ENCODE results near the gene IAPP. TPM values are rescaled to one million over a fixed set of nuclear protein-coding genes. Genes with fewer than 3 reads are reported as not detected.

The IAPP gene
- total and polyA plus RNA-seq, 9 of the 15 experiments (the other 6 are each of a cell fraction or from before 2014, with no cell fraction given), result not detected

DNA sequence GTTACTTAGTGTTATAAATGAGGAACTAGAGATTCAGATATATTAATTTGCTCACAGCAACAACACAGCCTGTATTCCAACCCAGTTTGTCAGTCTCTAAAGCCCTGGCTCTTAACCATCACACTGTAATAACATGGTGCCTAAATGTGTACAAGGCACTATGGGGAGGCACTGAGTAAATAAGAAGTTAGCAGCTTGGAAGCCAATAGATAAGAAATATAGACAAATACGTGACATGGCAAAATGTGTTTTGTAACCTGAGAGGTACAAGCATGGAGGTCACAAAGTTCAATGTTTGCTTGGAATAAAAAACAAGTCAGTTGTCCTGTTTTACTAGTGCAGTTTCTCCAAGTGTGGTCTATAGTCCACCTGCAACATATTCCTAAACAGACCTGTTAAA, 21.7 kb upstream of the IAPP start (continued):
- TF ChIP-seq, protein P1, sequence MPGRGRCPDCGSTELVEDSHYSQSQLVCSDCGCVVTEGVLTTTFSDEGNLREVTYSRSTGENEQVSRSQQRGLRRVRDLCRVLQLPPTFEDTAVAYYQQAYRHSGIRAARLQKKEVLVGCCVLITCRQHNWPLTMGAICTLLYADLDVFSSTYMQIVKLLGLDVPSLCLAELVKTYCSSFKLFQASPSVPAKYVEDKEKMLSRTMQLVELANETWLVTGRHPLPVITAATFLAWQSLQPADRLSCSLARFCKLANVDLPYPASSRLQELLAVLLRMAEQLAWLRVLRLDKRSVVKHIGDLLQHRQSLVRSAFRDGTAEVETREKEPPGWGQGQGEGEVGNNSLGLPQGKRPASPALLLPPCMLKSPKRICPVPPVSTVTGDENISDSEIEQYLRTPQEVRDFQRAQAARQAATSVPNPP (IDR thresholded peaks at IDR 0.05; ENCODE audit: borderline replicate concordance, insufficient read depth, insufficient read length), result no peak
- TF ChIP-seq, protein P2, sequence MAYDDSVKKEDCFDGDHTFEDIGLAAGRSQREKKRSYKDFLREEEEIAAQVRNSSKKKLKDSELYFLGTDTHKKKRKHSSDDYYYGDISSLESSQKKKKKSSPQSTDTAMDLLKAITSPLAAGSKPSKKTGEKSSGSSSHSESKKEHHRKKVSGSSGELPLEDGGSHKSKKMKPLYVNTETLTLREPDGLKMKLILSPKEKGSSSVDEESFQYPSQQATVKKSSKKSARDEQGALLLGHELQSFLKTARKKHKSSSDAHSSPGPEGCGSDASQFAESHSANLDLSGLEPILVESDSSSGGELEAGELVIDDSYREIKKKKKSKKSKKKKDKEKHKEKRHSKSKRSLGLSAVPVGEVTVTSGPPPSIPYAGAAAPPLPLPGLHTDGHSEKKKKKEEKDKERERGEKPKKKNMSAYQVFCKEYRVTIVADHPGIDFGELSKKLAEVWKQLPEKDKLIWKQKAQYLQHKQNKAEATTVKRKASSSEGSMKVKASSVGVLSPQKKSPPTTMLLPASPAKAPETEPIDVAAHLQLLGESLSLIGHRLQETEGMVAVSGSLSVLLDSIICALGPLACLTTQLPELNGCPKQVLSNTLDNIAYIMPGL (CRISPR knock-in tag; IDR thresholded peaks at IDR 0.05), result no peak
- TF ChIP-seq ZBTB8A (IDR thresholded peaks at IDR 0.05; ENCODE audit: partially characterized antibody) (no peak), HNRNPK (IDR thresholded peaks at IDR 0.05; ENCODE audit: low read depth, low read length, poor library complexity, severe bottlenecking) (no peak), EWSR1 (IDR thresholded peaks at IDR 0.05; ENCODE audit: borderline replicate concordance, low read depth, partially characterized antibody) (no peak), BRCA1 (IDR thresholded peaks at IDR 0.05) (no peak), BRCA1 (CRISPR knock-in tag; IDR thresholded peaks at IDR 0.05) (no peak), MTA2 (IDR thresholded peaks at IDR 0.05; ENCODE audit: low read depth) (peak; percentile 53), RBM39 (optimal IDR thresholded peaks at IDR 0.05; ENCODE audit: low read depth, low read length) (no peak), GATAD2B (IDR thresholded peaks at IDR 0.05; ENCODE audit: borderline replicate concordance) (peak; percentile 39; the same call in 1 of the 2 replicates), FOXJ3 (CRISPR knock-in tag; IDR thresholded peaks at IDR 0.05) (no peak), GTF2A2 (tag; IDR thresholded peaks at IDR 0.05) (no peak), SMARCA4 (IDR thresholded peaks at IDR 0.05) (peak; percentile 83), PHB2 (IDR thresholded peaks at IDR 0.05; ENCODE audit: low read depth) (no peak), TAF9B (IDR thresholded peaks at IDR 0.05; ENCODE audit: partially characterized antibody) (no peak), FOXJ2 (tag; IDR thresholded peaks at IDR 0.05) (peak; percentile 64; the same call in 1 of the 2 replicates), ARID1B (IDR thresholded peaks at IDR 0.05) (peak; percentile 88), TBL1XR1 (IDR thresholded peaks at IDR 0.05; ENCODE audit: low read length in 2 of 2) (peak in 1 of 2 experiments; percentile 84; a peak in 2 of 4 replicates), TFAM (CRISPR knock-in tag; conservative IDR thresholded peaks at IDR 0.05) (no peak), EZH2 (IDR thresholded peaks at IDR 0.05; ENCODE audit: borderline replicate concordance, low read depth, low read length) (no peak), ZNF224 (CRISPR knock-in tag; IDR thresholded peaks at IDR 0.05) (no peak), ZNF143 (CRISPR knock-in tag; IDR thresholded peaks at IDR 0.05) (no peak), BCL6 (CRISPR knock-in tag; IDR thresholded peaks at IDR 0.05) (no peak), ZNF175 (CRISPR knock-in tag; IDR thresholded peaks at IDR 0.05; ENCODE audit: low read depth) (no peak), CAMTA2 (CRISPR knock-in tag; conservative IDR thresholded peaks at IDR 0.05) (no peak), HMG20B (CRISPR knock-in tag; IDR thresholded peaks at IDR 0.05) (no peak), ZNF444 (CRISPR knock-in tag; IDR thresholded peaks at IDR 0.05) (no peak), MIER1 (IDR thresholded peaks at IDR 0.05; ENCODE audit: low read depth) (no peak), ARNT (IDR thresholded peaks at IDR 0.05) (peak in 1 of 2 experiments; percentile 59; a peak in 1 of 4 replicates)
- TF ChIP-seq, protein P3, sequence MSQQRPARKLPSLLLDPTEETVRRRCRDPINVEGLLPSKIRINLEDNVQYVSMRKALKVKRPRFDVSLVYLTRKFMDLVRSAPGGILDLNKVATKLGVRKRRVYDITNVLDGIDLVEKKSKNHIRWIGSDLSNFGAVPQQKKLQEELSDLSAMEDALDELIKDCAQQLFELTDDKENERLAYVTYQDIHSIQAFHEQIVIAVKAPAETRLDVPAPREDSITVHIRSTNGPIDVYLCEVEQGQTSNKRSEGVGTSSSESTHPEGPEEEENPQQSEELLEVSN (IDR thresholded peaks at IDR 0.05; ENCODE audit: borderline replicate concordance in 1 of 2, extremely low read depth in 1 of 2, insufficient read depth in 1 of 2, insufficient read length in 1 of 2, low read depth in 1 of 2, low read length in 1 of 2, poor library complexity in 1 of 2, severe bottlenecking in 1 of 2), result no peak
